Vein endothelial cell (primary cell): ENCODE data around the gene DERL2. TPM values are rescaled to one million over a fixed set of nuclear protein-coding genes. Genes with fewer than 3 reads are reported as not detected.

Experiments used
- total RNA-seq: library from RNA; depleted of rRNA; stranded (reverse); fragments of >200 nt; gene quantifications from 2 replicates; pipeline ENCODE4 v1.2.3, GENCODE V29; 2012

The DERL2 gene
- total RNA-seq: 26.7 and 27.1 TPM in 2 replicates

GRCh38 chr17:5485270-5486205 lies at the start of gene DERL2:
Gene DERL2, minus strand, starts transcription at chr17:5486178. Its CDS starts 17 bp downstream, at chr17:5486161.

DNA sequence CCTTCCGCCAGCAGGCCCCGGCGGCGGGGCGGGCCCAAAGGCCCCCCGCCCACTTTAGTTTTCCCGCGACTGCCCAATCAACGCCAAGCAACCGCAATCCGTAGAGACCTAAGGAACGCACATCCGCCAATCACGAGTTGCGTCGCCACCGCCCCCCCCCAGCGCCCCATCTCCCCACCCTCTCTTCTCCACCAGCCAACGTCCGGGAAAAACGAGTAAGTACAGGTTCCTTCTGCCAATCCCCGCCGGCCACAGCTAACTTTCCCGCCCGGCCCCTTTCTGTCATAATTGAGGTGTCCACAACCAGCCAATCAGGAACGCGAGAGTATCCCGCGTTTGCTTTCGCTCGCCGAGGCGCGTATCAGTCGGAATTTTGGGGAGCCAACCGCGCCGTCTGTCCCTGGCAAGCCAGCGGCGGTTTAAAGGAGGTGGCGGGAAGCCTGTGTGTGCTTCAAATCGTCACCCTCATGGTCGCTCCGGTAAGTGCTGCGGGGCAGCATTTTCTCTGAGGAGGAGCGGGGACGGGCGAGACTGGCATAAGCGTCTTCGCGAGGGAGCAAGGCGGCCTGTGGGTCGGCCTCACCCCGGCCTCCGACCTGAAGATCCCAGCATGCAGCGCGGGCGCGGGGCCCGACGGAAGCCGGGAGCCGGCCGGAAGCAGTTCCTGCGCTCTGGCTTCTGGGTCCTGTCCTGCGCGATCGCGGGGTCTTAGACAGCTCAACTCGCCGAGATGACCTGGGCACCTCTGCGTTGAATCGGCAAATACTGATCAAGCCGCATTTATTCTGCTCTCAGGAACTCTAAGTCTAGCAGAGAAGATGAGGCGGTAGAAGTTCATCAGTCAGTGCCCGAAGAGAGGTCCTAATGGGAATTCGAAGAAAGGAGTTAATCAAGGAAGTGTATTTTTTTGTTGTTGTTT lies 487 bp upstream of the DERL2 start, which contains the start of gene MIS12:
Gene MIS12 (plus strand): TSS at position 361 of the 919 bp plus-strand sequence. CDS start 2,297 bp downstream, outside the sequence.

DNA sequence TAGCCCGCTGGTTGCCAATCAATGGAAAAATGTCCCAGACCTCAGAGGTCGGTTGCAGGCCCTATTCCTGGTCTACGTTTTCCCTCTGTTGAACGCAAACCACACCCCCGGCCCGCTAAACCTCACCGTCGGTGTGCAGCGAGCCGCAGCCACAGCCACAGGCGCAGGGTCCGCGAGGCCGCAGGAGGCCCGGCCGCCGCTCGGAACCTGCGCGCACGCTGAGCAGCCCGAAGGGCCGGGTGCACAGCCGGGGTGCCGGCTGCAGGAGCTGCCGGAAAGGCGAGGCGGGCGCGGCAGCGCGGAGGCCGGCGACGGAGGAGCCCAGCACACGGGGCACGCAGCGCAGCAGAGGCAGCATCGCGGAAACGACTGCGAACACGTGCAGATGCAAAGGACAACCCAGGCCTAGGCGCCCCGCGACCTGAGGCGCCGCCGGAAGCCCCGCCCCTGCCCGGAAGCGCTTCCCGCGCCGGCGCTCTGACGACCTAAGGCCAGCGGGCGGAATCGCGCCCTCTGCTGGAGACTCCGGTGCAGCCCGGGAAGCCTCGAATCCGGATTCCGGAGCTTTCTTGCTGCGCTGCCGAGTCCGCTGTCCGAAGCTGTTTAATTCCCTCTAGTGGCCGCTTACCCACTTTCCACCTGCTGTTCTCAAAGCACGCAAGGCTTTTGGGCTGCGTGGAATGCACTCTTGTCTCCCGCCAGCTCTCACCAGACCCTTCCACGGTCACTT lies 47.1 kb downstream of the DERL2 start, which contains the start of gene C1QBP:
Gene C1QBP (minus strand): TSS at position 440 of the 730 bp plus-strand sequence. CDS start 82 bp downstream, at position 358.

Other genes starting within 250 kb of the DERL2 start
- 41.7 and 44.1 TPM in 2 replicates for gene RABEP1, start 203.9 kb downstream of the DERL2 start, total RNA-seq
- 93.7 and 99.0 TPM in 2 replicates for gene NUP88, start 66.5 kb downstream of the DERL2 start, total RNA-seq
- gene RPAIN, start 66.0 kb downstream of the DERL2 start, total RNA-seq: 41.4 and 56.2 TPM in 2 replicates
- 227 and 315 TPM in 2 replicates for gene C1QBP, start 47.0 kb downstream of the DERL2 start, total RNA-seq
- 23.2 and 27.4 TPM in 2 replicates for gene DHX33, start 17.2 kb downstream of the DERL2 start, total RNA-seq
- gene MIS12, start 388 bp upstream of the DERL2 start, total RNA-seq: 12.4 and 14.5 TPM in 2 replicates
- 34.0 and 34.3 TPM in 2 replicates for gene NLRP1, start 98.3 kb upstream of the DERL2 start, total RNA-seq